ENCODE measurements around the gene NEIL1. TPM values are rescaled to one million over a fixed set of nuclear protein-coding genes. Genes with fewer than 3 reads are reported as not detected.

The NEIL1 gene
- total and polyA plus RNA-seq, 7 experiments from 2014 or later = 1.7 to 49.9 (median 14.7) TPM

- H3K4me3 ChIP-seq (ENCODE audit: low read length) = no peak overlapping the region
- no peak overlapping the region for H3K4me3 Mint-ChIP-seq
- intact Hi-C loops (cut with micrococcal nuclease) = loop anchor here in 1 of 2 donors (10.0 kb wide), 1 partner anchor 213 kb away; the partner anchor contains the start of gene PTPN9
- no peaks in the 10 kb centered on the region for H3K9me3 Mint-ChIP-seq
- DNase-seq (no peak), ATAC-seq (no peak)
- no peaks in the 10 kb centered on the region for H3K9me3 ChIP-seq (ENCODE audit: control insufficient read depth in 2 of 3, low read length in 3 of 3)
- CTCF ChIA-PET = no interaction called here
- peaks cover 8 to 92% (median 21%) of the 10 kb centered on the region in 3 experiments for H3K36me3 ChIP-seq (ENCODE audit: control insufficient read depth in 2 of 3, insufficient read depth in 3 of 3, low read length in 3 of 3)
- H3K27ac Mint-ChIP-seq = no peak overlapping the region
- POLR2A ChIA-PET = interaction anchor here (1.1 to 1.4 kb wide), 2 partner anchors 9 to 26 kb away, joined by 3 to 4 read pairs; no protein-coding TSS in a partner anchor
- peaks cover 0 to 6% (median 5%) of the 10 kb centered on the region in 7 donors for H3K4me1 Mint-ChIP-seq
- H3K36me3 Mint-ChIP-seq = peaks cover 0 to 12% (median 4%) of the 10 kb centered on the region in 5 donors
- H3K4me1 ChIP-seq (ENCODE audit: control insufficient read depth in 2 of 2, insufficient read depth in 2 of 2, low read length in 2 of 2) = peaks cover under 1% of the 10 kb centered on the region in 2 donors
- no peak overlapping the region for H3K27ac ChIP-seq (ENCODE audit: low read depth, low read length)
- H3K27me3 ChIP-seq (ENCODE audit: control insufficient read depth in 2 of 2, insufficient read depth in 2 of 2, low read length in 2 of 2) = no peaks in the 10 kb centered on the region
- no peaks in the 10 kb centered on the region for H3K27me3 Mint-ChIP-seq
Measured at GRCh38 chr15:75361989-75362641, 15.3 kb downstream of the NEIL1 start.

- Mint-ChIP-seq H3K4me3 (no peak overlapping the region), H3K27me3 (no peaks in the 10 kb centered on the region), H3K9me3 (no peaks in the 10 kb centered on the region), H3K27ac (no peak overlapping the region), H3K4me1 (peaks cover 0 to 12% (median 6%) of the 10 kb centered on the region in 7 donors), H3K36me3 (peaks cover 0 to 12% (median 4%) of the 10 kb centered on the region in 5 donors)
- Histone ChIP-seq H3K4me1 (ENCODE audit: control insufficient read depth in 2 of 2, insufficient read depth in 2 of 2, low read length in 2 of 2) (peaks cover 7% of the 10 kb centered on the region in 2 donors), H3K27me3 (ENCODE audit: control insufficient read depth in 2 of 2, insufficient read depth in 2 of 2, low read length in 2 of 2) (no peaks in the 10 kb centered on the region), H3K27ac (ENCODE audit: low read depth, low read length) (no peak overlapping the region), H3K36me3 (ENCODE audit: control insufficient read depth in 2 of 3, insufficient read depth in 3 of 3, low read length in 3 of 3) (peaks cover 8 to 92% (median 21%) of the 10 kb centered on the region in 3 experiments), H3K9me3 (ENCODE audit: control insufficient read depth in 2 of 3, low read length in 3 of 3) (no peaks in the 10 kb centered on the region), H3K4me3 (ENCODE audit: low read length) (no peak overlapping the region)
- POLR2A ChIA-PET = interaction anchor here (1.1 to 1.4 kb wide), 2 partner anchors 10 to 26 kb away, joined by 3 to 4 read pairs; no protein-coding TSS in a partner anchor
- DNase-seq (no peak), ATAC-seq (no peak)
- intact Hi-C loops (cut with micrococcal nuclease) = loop anchor here in 1 of 2 donors (10.0 kb wide), 1 partner anchor 212 kb away; the partner anchor contains the start of gene PTPN9
- CTCF ChIA-PET = no interaction called here
Measured at GRCh38 chr15:75362642-75363249, 15.9 kb downstream of the NEIL1 start.

GRCh38 chr15:75363786-75364185 is 16.9 kb downstream of the NEIL1 start:
- no peak overlapping the region for H3K27ac ChIP-seq (ENCODE audit: low read depth, low read length)
- peaks cover 0 to 8% (median 4%) of the 10 kb centered on the region in 5 donors for H3K36me3 Mint-ChIP-seq
- no peak overlapping the region for H3K4me3 Mint-ChIP-seq
- POLR2A ChIA-PET = interaction anchor here (0.6 to 1.0 kb wide), 3 partner anchors 17 to 903 kb away, joined by 3 read pairs; partner anchors contain the start of genes IMP3 and NEIL1
- no peaks in the 10 kb centered on the region for H3K9me3 Mint-ChIP-seq
- H3K4me1 ChIP-seq (ENCODE audit: control insufficient read depth in 2 of 2, insufficient read depth in 2 of 2, low read length in 2 of 2) = peaks cover 7 to 8% of the 10 kb centered on the region in 2 donors
- H3K27me3 ChIP-seq (ENCODE audit: control insufficient read depth in 2 of 2, insufficient read depth in 2 of 2, low read length in 2 of 2) = no peaks in the 10 kb centered on the region
- DNase-seq (no peak), ATAC-seq (no peak)
- intact Hi-C loops (cut with micrococcal nuclease) = loop anchor here in 1 of 2 donors (10.0 kb wide), 1 partner anchor 211 kb away; the partner anchor contains the start of gene PTPN9
- CTCF ChIA-PET = no interaction called here
- H3K4me3 ChIP-seq (ENCODE audit: low read length) = no peak overlapping the region
- peaks cover 8 to 88% (median 18%) of the 10 kb centered on the region in 3 experiments for H3K36me3 ChIP-seq (ENCODE audit: control insufficient read depth in 2 of 3, insufficient read depth in 3 of 3, low read length in 3 of 3)
- H3K9me3 ChIP-seq (ENCODE audit: control insufficient read depth in 2 of 3, low read length in 3 of 3) = no peaks in the 10 kb centered on the region
- no peaks in the 10 kb centered on the region for H3K27me3 Mint-ChIP-seq
- peaks cover under 1 to 16% (median 11%) of the 10 kb centered on the region in 7 donors for H3K4me1 Mint-ChIP-seq
- H3K27ac Mint-ChIP-seq = no peak overlapping the region

GRCh38 chr15:75364881-75365280 is 18.0 kb downstream of the NEIL1 start:
- no peak for DNase-seq
- no peaks in the 10 kb centered on the region for H3K9me3 Mint-ChIP-seq
- Histone ChIP-seq H3K4me3 (ENCODE audit: low read length) (no peak overlapping the region), H3K27me3 (ENCODE audit: control insufficient read depth in 2 of 2, insufficient read depth in 2 of 2, low read length in 2 of 2) (no peaks in the 10 kb centered on the region), H3K9me3 (ENCODE audit: control insufficient read depth in 2 of 3, low read length in 3 of 3) (no peaks in the 10 kb centered on the region), H3K27ac (ENCODE audit: low read depth, low read length) (no peak overlapping the region), H3K36me3 (ENCODE audit: control insufficient read depth in 2 of 3, insufficient read depth in 3 of 3, low read length in 3 of 3) (peaks cover 8 to 77% (median 12%) of the 10 kb centered on the region in 3 experiments), H3K4me1 (ENCODE audit: control insufficient read depth in 2 of 2, insufficient read depth in 2 of 2, low read length in 2 of 2) (peaks cover 11 to 15% of the 10 kb centered on the region in 2 donors)
- H3K27me3 Mint-ChIP-seq = no peaks in the 10 kb centered on the region
- peaks cover 0 to 8% (median 4%) of the 10 kb centered on the region in 5 donors for H3K36me3 Mint-ChIP-seq
- intact Hi-C loops (cut with micrococcal nuclease) = loop anchor here (5.0 to 10.0 kb wide), 2 partner anchors 163 to 210 kb away; partner anchors contain the start of genes C15orf39 (in 1 of the 2) and PTPN9 (in 1 of the 2)
- ChIA-PET CTCF (no interaction called here), POLR2A (no interaction called here)
- no peak for ATAC-seq
- peaks cover 8 to 27% (median 22%) of the 10 kb centered on the region in 7 donors for H3K4me1 Mint-ChIP-seq
- H3K27ac Mint-ChIP-seq = peak overlapping the region in 1 of 9 donors; percentile 65
- H3K4me3 Mint-ChIP-seq = no peak overlapping the region

- CTCF ChIA-PET = interaction anchor here (3.6 kb wide), 1 partner anchor 275 kb away, joined by 57 read pairs; the partner anchor contains the start of gene IMP3
- DNase-seq (no peak), ATAC-seq (no peak)
- H3K9me3 Mint-ChIP-seq = peaks cover 0 to 2% (median 0%) of the 10 kb centered on the region in 11 donors
- peaks cover 8 to 28% (median 24%) of the 10 kb centered on the region in 7 donors for H3K4me1 Mint-ChIP-seq
- peak overlapping the region; percentile 26 for H3K27ac ChIP-seq (ENCODE audit: low read depth, low read length)
- H3K36me3 ChIP-seq (ENCODE audit: control insufficient read depth in 2 of 3, insufficient read depth in 3 of 3, low read length in 3 of 3) = peaks cover 12 to 66% (median 12%) of the 10 kb centered on the region in 3 experiments
- H3K4me3 ChIP-seq (ENCODE audit: low read length) = no peak overlapping the region
- POLR2A ChIA-PET = interaction anchor here (0.7 to 4.6 kb wide), 4 partner anchors 12 to 825 kb away, joined by 4 to 83 read pairs (median 38); partner anchors contain the start of genes ARID3B, IMP3 and SNUPN
- H3K36me3 Mint-ChIP-seq = peaks cover 0 to 7% (median 3%) of the 10 kb centered on the region in 5 donors
- H3K27ac Mint-ChIP-seq = peak overlapping the region in 1 of 9 donors; percentile 41
- H3K4me1 ChIP-seq (ENCODE audit: control insufficient read depth in 2 of 2, insufficient read depth in 2 of 2, low read length in 2 of 2) = peaks cover 11 to 15% of the 10 kb centered on the region in 2 donors
- H3K4me3 Mint-ChIP-seq = peak overlapping the region in 1 of 10 donors; percentile 45
- intact Hi-C loops (cut with micrococcal nuclease) = loop anchor here (2.0 to 10.0 kb wide), 3 partner anchors 17 to 209 kb away; partner anchors contain the start of genes C15orf39 (in 1 of the 2) and PTPN9 (in 1 of the 2)
- H3K27me3 Mint-ChIP-seq = no peaks in the 10 kb centered on the region
- no peaks in the 10 kb centered on the region for H3K27me3 ChIP-seq (ENCODE audit: control insufficient read depth in 2 of 2, insufficient read depth in 2 of 2, low read length in 2 of 2)
- H3K9me3 ChIP-seq (ENCODE audit: control insufficient read depth in 2 of 3, low read length in 3 of 3) = no peaks in the 10 kb centered on the region
Measured at GRCh38 chr15:75366163-75366562, 19.3 kb downstream of the NEIL1 start.

- no peaks in the 10 kb centered on the region for H3K9me3 ChIP-seq (ENCODE audit: control insufficient read depth in 2 of 3, low read length in 3 of 3)
- DNase-seq (no peak), ATAC-seq (no peak)
- intact Hi-C loops (cut with micrococcal nuclease) = loop anchor here (1.0 to 10.0 kb wide), 4 partner anchors 16 to 316 kb away; partner anchors contain the start of genes C15orf39 (in 1 of the 2) and PTPN9 (in 1 of the 2)
- no peak overlapping the region for H3K4me3 ChIP-seq (ENCODE audit: low read length)
- ChIA-PET CTCF (interaction anchor here (0.6 to 3.6 kb wide), 10 partner anchors 11 to 281 kb away, joined by 3 to 57 read pairs (median 6); partner anchors contain the start of genes IMP3, NEIL1, SIN3A and SNX33), POLR2A (interaction anchor here (0.9 to 6.3 kb wide), 14 partner anchors 13 to 372 kb away, joined by 3 to 133 read pairs (median 10); partner anchors contain the start of genes C15orf39, COMMD4, IMP3 and NEIL1)
- peak overlapping the region; percentile 72 to 95 (median 91) for H3K27ac Mint-ChIP-seq
- no peaks in the 10 kb centered on the region for H3K27me3 ChIP-seq (ENCODE audit: control insufficient read depth in 2 of 2, insufficient read depth in 2 of 2, low read length in 2 of 2)
- no peaks in the 10 kb centered on the region for H3K27me3 Mint-ChIP-seq
- peaks cover 0 to 12% (median 4%) of the 10 kb centered on the region in 5 donors for H3K36me3 Mint-ChIP-seq
- H3K27ac ChIP-seq (ENCODE audit: low read depth, low read length) = peak overlapping the region; percentile 93
- peaks cover 8 to 28% (median 24%) of the 10 kb centered on the region in 7 donors for H3K4me1 Mint-ChIP-seq
- H3K4me3 Mint-ChIP-seq = peak overlapping the region; percentile 25 to 94 (median 90)
- H3K9me3 Mint-ChIP-seq = peaks cover 0 to 2% (median 0%) of the 10 kb centered on the region in 11 donors
- peaks cover 11 to 15% of the 10 kb centered on the region in 2 donors for H3K4me1 ChIP-seq (ENCODE audit: control insufficient read depth in 2 of 2, insufficient read depth in 2 of 2, low read length in 2 of 2)
- H3K36me3 ChIP-seq (ENCODE audit: control insufficient read depth in 2 of 3, insufficient read depth in 3 of 3, low read length in 3 of 3) = peaks cover 12 to 66% (median 20%) of the 10 kb centered on the region in 3 experiments
Measured at GRCh38 chr15:75367006-75367405, 20.2 kb downstream of the NEIL1 start.
